CD4-positive, alpha-beta T cell (primary cell): ENCODE data around the gene INAVA. TPM values are rescaled to one million over a fixed set of nuclear protein-coding genes. Genes with fewer than 3 reads are reported as not detected.

Experiments used
- ATAC-seq: fragments of 200-7000 bp; cut with Tn5 transposase; one replicate; pipeline ENCODE4 v1.10.0; 2022; ENCODE audit warnings: mild to moderate bottlenecking; ENCODE audit not compliant: poor library complexity
- CTCF ChIA-PET: fragments of 350-600 bp; sonication (Branson Sonifier 250); formaldehyde crosslinking; loops from one replicate; lab custom pipeline; 2021; ENCODE audit warnings: antibody characterized with exemption, inconsistent platforms; lab: Charles Lee
- POLR2A ChIA-PET: fragments of 350-600 bp; sonication (Branson Sonifier 250); formaldehyde crosslinking; loops from one replicate; lab custom pipeline; 2021; ENCODE audit warnings: antibody characterized with exemption, inconsistent platforms; lab: Charles Lee
- DNase-seq, 14 experiments: peaks; one replicate each; pipeline ENCODE4 v3.0.0-alpha.2; 2013 to 2020; ENCODE audit warnings: mixed read lengths in 2 of 14
- H3K27ac ChIP-seq, 2 donors: one replicate each; pipeline versions ENCODE4 v1.5.1 to v1.7.0; 2013; ENCODE audit warnings: low read length in 2 of 2, low read depth in 1 of 2, mild to moderate bottlenecking in 1 of 2
- H3K27me3 ChIP-seq, 2 experiments: 1 replicate in 1 of 2; 2 replicates in 1 of 2; pipeline versions ENCODE4 v1.6.1 to v1.7.0; 2013; ENCODE audit warnings: low read length in 2 of 2, control low read depth in 1 of 2, mild to moderate bottlenecking in 1 of 2, moderate library complexity in 1 of 2; ENCODE audit not compliant: insufficient read depth in 2 of 2, control insufficient read depth in 1 of 2
- H3K36me3 ChIP-seq: one replicate; pipeline ENCODE4 v1.6.1; 2013; ENCODE audit warnings: low read length, control low read depth; ENCODE audit not compliant: insufficient read depth
- H3K4me1 ChIP-seq: one replicate; pipeline ENCODE4 v1.6.1; 2013; ENCODE audit warnings: low read length, control low read depth; ENCODE audit not compliant: insufficient read depth
- H3K4me3 ChIP-seq: one replicate; pipeline ENCODE4 v1.5.1; 2013; ENCODE audit warnings: mild to moderate bottlenecking, low read length, moderate library complexity
- H3K9me3 ChIP-seq, 2 experiments: 1 replicate in 1 of 2; 2 replicates in 1 of 2; pipeline versions ENCODE4 v1.6.1 to v1.7.0; 2013; ENCODE audit warnings: low read length in 2 of 2, mild to moderate bottlenecking in 2 of 2, control low read depth in 1 of 2, moderate library complexity in 1 of 2; ENCODE audit not compliant: control insufficient read depth in 1 of 2, insufficient read depth in 1 of 2
- H3K27ac Mint-ChIP-seq: one replicate; pipeline ENCODE4 v1.8.0; 2020; ENCODE audit warnings: mixed read lengths
- H3K27me3 Mint-ChIP-seq: one replicate; pipeline ENCODE4 v1.8.0; 2021; ENCODE audit warnings: mixed read lengths
- H3K36me3 Mint-ChIP-seq: one replicate; pipeline ENCODE4 v1.8.0; 2021; ENCODE audit warnings: low read depth, mixed read lengths
- H3K4me1 Mint-ChIP-seq: one replicate; pipeline ENCODE4 v1.8.0; 2021; ENCODE audit warnings: low read depth, mixed read lengths
- H3K4me3 Mint-ChIP-seq: one replicate; pipeline ENCODE4 v1.8.0; 2020; ENCODE audit warnings: mild to moderate bottlenecking, mixed read lengths
- H3K9me3 Mint-ChIP-seq: one replicate; pipeline ENCODE4 v1.8.0; 2020; ENCODE audit warnings: mixed read lengths
- intact Hi-C, 2 experiments: fragments of 100-400 bp; cut with DNase I in 1 of 2; cut with micrococcal nuclease in 1 of 2; formaldehyde crosslinking; loops; one replicate each; pipeline versions ENCODE4 v1.15.1 to v1.9.0; 2023 to 2025; cut with DNase I, micrococcal nuclease
- total RNA-seq, 174 experiments: library from RNA in 2 of 174; stranded (reverse) in 2 of 174; gene quantifications; one replicate each; pipeline ENCODE4 v1.2.3 and lab custom pipeline; 2021 to 2026
- TF ChIP-seq, protein P1 (sequence below): fragments of 200-600 bp; IDR thresholded peaks from one replicate; pipeline ENCODE4 v1.8.0; 2022; ENCODE audit warnings: antibody characterized with exemption, mild to moderate bottlenecking

The INAVA gene
- total RNA-seq, 2 experiments from 2014 or later = 0.22 TPM; not detected in 1

DNA sequence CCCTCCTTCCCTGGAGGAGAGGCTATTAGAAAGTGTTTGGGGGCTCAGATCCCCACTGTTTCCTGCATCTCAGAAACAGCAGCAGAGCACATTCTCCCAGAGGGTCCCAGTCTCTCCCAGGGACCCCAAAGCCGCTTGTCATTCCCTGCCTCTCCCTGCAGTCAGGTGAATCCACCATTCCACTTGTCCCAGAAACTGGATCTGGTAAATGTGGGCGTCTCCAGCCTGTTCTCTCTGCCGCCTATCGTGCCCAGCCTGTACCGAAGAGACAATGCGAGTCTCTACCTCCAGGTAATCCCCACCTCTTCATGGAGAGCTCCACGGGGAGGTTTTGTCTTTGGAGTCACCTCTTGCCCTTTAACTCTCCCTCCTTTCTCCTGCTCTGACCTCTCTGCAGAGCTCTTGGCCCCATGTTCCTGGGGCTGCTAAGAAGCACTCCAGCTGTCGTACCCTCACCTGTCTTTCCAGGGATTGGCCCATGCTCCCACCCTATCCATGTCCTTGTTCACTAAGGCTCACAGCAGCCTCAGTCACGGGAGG, 26.9 kb downstream of the INAVA start:
- Histone ChIP-seq H3K4me3 (no peak overlapping the region), H3K9me3 (no peaks in the 10 kb centered on the region), H3K27ac (no peak overlapping the region), H3K4me1 (no peaks in the 10 kb centered on the region), H3K27me3 (no peaks in the 10 kb centered on the region), H3K36me3 (no peaks in the 10 kb centered on the region)
- intact Hi-C loops = no loop called here
- Mint-ChIP-seq H3K27ac (no peak overlapping the region), H3K4me3 (no peak overlapping the region), H3K4me1 (peaks cover 4% of the 10 kb centered on the region), H3K27me3 (no peaks in the 10 kb centered on the region), H3K36me3 (no peaks in the 10 kb centered on the region), H3K9me3 (no peaks in the 10 kb centered on the region)
- DNase-seq = no peak
- CTCF ChIA-PET = no interaction called here
- TF ChIP-seq, protein P1, sequence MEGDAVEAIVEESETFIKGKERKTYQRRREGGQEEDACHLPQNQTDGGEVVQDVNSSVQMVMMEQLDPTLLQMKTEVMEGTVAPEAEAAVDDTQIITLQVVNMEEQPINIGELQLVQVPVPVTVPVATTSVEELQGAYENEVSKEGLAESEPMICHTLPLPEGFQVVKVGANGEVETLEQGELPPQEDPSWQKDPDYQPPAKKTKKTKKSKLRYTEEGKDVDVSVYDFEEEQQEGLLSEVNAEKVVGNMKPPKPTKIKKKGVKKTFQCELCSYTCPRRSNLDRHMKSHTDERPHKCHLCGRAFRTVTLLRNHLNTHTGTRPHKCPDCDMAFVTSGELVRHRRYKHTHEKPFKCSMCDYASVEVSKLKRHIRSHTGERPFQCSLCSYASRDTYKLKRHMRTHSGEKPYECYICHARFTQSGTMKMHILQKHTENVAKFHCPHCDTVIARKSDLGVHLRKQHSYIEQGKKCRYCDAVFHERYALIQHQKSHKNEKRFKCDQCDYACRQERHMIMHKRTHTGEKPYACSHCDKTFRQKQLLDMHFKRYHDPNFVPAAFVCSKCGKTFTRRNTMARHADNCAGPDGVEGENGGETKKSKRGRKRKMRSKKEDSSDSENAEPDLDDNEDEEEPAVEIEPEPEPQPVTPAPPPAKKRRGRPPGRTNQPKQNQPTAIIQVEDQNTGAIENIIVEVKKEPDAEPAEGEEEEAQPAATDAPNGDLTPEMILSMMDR = no peak
- ATAC-seq = no peak
- POLR2A ChIA-PET = no interaction called here

DNA sequence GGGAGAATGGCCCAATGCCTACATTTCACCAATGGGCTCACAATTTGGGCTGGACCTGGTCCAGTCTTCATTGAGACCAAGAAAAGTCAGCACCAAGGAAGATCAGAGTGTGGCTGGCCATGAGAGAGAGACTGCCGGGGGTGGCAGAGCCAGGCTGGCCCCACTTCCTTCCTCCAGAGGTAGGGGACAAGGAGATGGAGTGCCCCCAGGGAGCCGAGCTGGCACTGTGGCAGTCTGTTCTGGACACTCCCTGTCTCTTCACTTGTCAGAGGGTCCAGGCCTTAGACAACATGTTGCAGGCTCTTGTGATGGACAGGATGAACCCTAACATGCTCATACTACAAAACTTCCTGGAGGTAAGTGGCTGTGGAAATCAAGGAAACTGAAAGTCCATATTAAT, 27.7 kb downstream of the INAVA start:
- ATAC-seq = no peak
- CTCF ChIA-PET = no interaction called here
- H3K27me3 Mint-ChIP-seq = no peaks in the 10 kb centered on the region
- Histone ChIP-seq H3K4me1 (no peaks in the 10 kb centered on the region), H3K27ac (no peak overlapping the region), H3K27me3 (no peaks in the 10 kb centered on the region), H3K4me3 (no peak overlapping the region), H3K9me3 (no peaks in the 10 kb centered on the region), H3K36me3 (no peaks in the 10 kb centered on the region)
- no peak for DNase-seq
- H3K4me1 Mint-ChIP-seq = peaks cover 4% of the 10 kb centered on the region
- no peaks in the 10 kb centered on the region for H3K36me3 Mint-ChIP-seq
- no peak overlapping the region for H3K27ac Mint-ChIP-seq
- POLR2A ChIA-PET = no interaction called here
- H3K4me3 Mint-ChIP-seq = no peak overlapping the region
- TF ChIP-seq, protein P1 = no peak
- H3K9me3 Mint-ChIP-seq = no peaks in the 10 kb centered on the region
- intact Hi-C loops = no loop called here

DNA sequence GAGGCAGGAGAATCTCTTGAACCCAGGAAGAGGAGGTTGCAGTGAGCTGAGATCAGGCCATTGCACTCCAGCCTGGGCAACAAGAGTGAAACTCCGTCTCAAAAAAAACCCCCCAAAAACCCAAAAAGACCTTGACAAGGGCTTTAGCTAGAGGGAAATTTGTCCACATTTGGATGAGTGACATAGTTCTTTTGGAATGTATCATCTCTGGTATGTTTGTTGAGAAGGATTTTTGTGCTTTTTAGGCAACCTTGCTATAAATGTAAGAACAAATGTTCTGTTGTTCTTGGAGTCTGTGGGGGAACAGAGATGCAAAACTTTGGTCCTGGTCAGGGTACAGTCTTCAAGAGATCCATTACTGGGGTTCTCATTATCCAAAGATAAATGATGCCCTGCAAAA, 28.9 kb downstream of the INAVA start:
- no peaks in the 10 kb centered on the region for H3K9me3 Mint-ChIP-seq
- H3K27me3 ChIP-seq = no peaks in the 10 kb centered on the region

More for the DNA sequence above, 28.9 kb downstream of the INAVA start:
- H3K27me3 Mint-ChIP-seq = no peaks in the 10 kb centered on the region
- H3K4me3 Mint-ChIP-seq = no peak overlapping the region
- H3K9me3 ChIP-seq = no peaks in the 10 kb centered on the region
- DNase-seq (no peak), ATAC-seq (no peak)
- ChIA-PET CTCF (no interaction called here), POLR2A (interaction anchor here (0.7 kb wide), 1 partner anchor 56 kb away, joined by 3 read pairs; no protein-coding TSS in a partner anchor)
- peaks cover 4% of the 10 kb centered on the region for H3K4me1 Mint-ChIP-seq
- intact Hi-C loops = no loop called here
- H3K27ac ChIP-seq = no peak overlapping the region
- H3K36me3 Mint-ChIP-seq = no peaks in the 10 kb centered on the region
- no peak overlapping the region for H3K4me3 ChIP-seq
- H3K4me1 ChIP-seq = no peaks in the 10 kb centered on the region
- TF ChIP-seq, protein P1 = no peak
- H3K27ac Mint-ChIP-seq = no peak overlapping the region
- H3K36me3 ChIP-seq = no peaks in the 10 kb centered on the region
